Amniotic epithelial cell (primary cell): Measurements from ENCODE around the gene SDCCAG8.
A peak's percentile ranks its signal among the peaks of the same experiment; 100 is the strongest.

ENCODE experiments used
- DNase-seq: peaks from one replicate; pipeline ENCODE4 v3.0.0-alpha.2; 2010; ENCODE audit warnings: low read depth

The SDCCAG8 gene

GRCh38 chr1:243391355-243391754, 135.5 kb downstream of the SDCCAG8 start:
- DNase-seq: no peak

- DNase-seq: no peak
Observed at GRCh38 chr1:243393096-243393495, 137.3 kb downstream of the SDCCAG8 start.

GRCh38 chr1:243394066-243394465, 138.2 kb downstream of the SDCCAG8 start:
- DNase-seq: no peak

GRCh38 chr1:243394601-243395464, 139.0 kb downstream of the SDCCAG8 start:
- DNase-seq: no peak

GRCh38 chr1:243396424-243396823, 140.6 kb downstream of the SDCCAG8 start:
- DNase-seq: no peak

GRCh38 chr1:243396876-243397275, 141.0 kb downstream of the SDCCAG8 start:
- DNase-seq: no peak

GRCh38 chr1:243397613-243398321, 141.9 kb downstream of the SDCCAG8 start:
- DNase-seq: no peak

GRCh38 chr1:243399561-243400155, 143.8 kb downstream of the SDCCAG8 start:
- DNase-seq: no peak

- DNase-seq: no peak
Observed at GRCh38 chr1:243402868-243403267, 147.0 kb downstream of the SDCCAG8 start.

- no peak for DNase-seq
Observed at GRCh38 chr1:243406424-243406823, 150.6 kb downstream of the SDCCAG8 start.

GRCh38 chr1:243407284-243408018, 151.6 kb downstream of the SDCCAG8 start:
- DNase-seq: peak; percentile 74

GRCh38 chr1:243408479-243408878, 152.6 kb downstream of the SDCCAG8 start:
- DNase-seq: no peak

GRCh38 chr1:243409284-243409683, 153.4 kb downstream of the SDCCAG8 start:
- peak; percentile 24 for DNase-seq

GRCh38 chr1:243411472-243411871, 155.6 kb downstream of the SDCCAG8 start:
- DNase-seq: no peak

GRCh38 chr1:243413431-243414151, 157.8 kb downstream of the SDCCAG8 start:
- no peak for DNase-seq

- DNase-seq: no peak
Observed at GRCh38 chr1:243414152-243414494, 158.3 kb downstream of the SDCCAG8 start.

GRCh38 chr1:243415663-243416408, 160.0 kb downstream of the SDCCAG8 start:
- no peak for DNase-seq

- no peak for DNase-seq
Observed at GRCh38 chr1:243416495-243416894, 160.7 kb downstream of the SDCCAG8 start.

- DNase-seq: peak; percentile 57
Observed at GRCh38 chr1:243420016-243420945, 164.4 kb downstream of the SDCCAG8 start.
